ENCODE data around the gene NEUROD6.

Gene NEUROD6

DNA sequence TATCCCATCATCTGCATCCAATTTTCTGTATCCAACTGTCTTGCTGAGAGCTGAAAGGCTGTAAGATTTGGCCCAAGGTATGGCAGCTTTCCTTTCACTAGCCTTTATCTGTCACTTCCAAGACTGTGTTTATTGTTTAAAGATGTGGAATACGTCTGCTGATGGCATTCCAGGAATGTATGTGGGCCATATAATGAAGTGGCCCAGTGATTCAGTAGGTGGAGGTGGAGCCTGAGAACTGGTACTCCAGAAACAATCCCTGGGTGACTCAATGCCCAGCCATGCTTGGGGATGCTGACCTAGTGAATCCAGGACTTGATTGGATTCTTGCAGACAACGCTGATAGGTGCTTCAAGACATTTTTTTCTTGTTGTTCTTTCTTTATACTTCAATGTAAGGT lies 13.5 kb downstream of the NEUROD6 start:
- no peak for DNase-seq

DNA sequence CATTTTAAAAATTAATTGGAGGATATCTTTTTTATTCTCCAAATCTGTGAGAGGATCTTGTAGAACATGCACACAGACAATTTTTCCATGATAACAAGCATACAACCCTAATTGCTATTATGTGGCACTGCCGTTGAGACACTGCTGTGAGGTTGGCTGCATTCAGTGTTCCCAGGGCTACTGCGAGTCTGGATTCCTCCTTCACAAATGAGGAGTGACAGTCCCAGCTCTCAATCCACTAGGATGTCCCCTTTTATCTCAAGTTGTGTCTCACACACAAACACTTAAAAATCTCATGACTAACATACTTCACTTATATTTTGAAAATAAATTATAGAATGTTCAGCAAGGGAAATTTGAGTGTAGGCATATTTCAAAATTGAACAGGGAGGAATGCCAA lies 14.1 kb downstream of the NEUROD6 start:
- DNase-seq: no peak

GRCh38 chr7:31323101-31323500 lies 17.4 kb downstream of the NEUROD6 start:
- no peak for DNase-seq

GRCh38 chr7:31320675-31321074 lies 19.9 kb downstream of the NEUROD6 start:
- DNase-seq: no peak

GRCh38 chr7:31318313-31318712 lies 22.2 kb downstream of the NEUROD6 start:
- DNase-seq: no peak

- no peak for DNase-seq
These were observed 23.6 kb downstream of the NEUROD6 start for GRCh38 chr7:31316876-31317275.

- no peak for DNase-seq
These were observed 24.8 kb downstream of the NEUROD6 start for GRCh38 chr7:31315758-31316157.

- DNase-seq: no peak
These were observed 25.7 kb downstream of the NEUROD6 start for GRCh38 chr7:31314781-31315180.

DNA sequence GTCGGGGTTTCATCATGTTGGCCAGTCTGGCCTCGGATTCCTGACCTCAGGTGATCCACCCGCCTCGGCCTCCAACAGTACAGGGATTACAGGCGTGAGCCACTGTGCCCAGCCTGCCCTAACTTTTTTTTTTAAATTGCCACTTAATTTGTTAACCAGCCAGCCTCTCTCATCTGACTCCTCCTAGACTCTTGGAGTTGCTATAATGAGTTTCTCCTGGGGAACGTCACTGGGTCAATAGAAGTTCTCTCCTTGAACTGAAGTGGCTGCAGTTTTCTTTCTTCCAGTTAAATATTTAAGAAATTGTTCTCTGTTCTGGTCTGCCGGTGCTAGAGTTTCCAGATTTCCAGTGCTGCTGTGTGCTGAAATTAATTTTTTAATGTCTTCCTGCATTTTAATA lies 27.6 kb downstream of the NEUROD6 start:
- no peak for DNase-seq

DNA sequence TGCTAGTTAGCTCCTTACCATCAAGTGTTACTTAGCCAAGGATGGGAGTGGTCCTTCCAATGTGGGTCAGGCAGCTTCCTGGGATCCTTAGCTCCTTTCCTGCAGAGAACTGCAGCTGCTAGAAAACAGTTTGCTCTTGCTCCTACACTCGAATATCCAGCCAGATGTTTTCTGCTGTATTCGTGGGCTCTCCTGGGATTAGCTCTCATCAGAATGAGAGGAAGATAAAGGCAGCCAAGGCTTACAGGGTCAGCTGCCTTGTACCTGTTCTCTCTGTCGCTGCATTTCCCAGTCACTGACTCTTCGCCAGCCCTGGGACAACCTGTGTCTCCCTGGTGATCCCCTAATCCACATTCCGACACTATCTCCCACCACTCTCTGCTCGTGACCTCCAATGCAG lies 29.0 kb downstream of the NEUROD6 start:
- no peak for DNase-seq

DNA sequence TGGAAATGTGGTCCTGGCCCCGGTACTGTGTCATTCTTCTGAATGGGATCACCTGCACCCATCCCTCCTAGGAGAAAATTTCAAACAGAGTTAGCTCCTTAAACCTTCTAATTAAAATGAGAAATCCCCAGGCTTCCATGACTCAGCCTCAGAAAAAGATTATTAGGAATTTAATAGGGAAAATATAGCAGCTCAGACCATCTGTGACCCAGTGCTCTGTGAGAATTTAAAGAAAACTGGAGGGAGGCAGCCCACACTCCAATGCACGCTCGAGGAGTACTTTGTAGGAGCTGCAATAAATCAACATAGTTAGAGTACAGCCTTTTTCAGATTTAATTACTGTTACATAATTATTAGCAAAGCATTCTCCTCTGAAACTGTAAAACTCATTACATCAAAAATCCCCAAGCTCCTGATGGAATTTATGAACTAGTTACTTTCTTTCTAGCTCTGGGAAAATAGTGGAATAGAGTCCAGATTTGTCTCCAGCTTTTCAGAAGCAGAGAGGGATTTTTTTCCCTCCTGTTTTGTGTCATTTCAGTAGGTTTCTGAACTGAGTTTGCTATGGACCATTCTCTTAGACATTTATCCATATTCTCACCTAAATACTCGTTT lies 30.1 kb downstream of the NEUROD6 start:
- DNase-seq: no peak

GRCh38 chr7:31309407-31309806 lies 31.1 kb downstream of the NEUROD6 start:
- DNase-seq: no peak

DNA sequence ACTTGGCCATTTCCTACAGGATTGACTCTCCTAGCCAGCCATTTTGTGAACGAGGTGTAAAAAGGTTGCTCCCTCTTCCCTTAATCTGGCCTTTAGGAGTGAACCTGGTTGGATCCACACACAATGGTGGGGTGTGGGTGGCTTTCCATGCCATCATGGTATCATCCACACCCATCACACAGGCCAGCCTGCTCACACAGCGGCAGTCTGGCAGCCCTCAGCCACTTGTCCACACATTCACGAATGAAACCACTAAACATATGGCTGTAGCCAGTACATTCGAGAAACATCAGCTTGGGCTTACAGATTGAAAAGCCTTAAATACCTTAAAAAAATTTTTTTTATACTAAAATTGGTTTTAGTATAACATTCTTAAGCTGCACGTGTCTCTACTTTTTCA lies 31.9 kb downstream of the NEUROD6 start:
- DNase-seq: no peak

DNA sequence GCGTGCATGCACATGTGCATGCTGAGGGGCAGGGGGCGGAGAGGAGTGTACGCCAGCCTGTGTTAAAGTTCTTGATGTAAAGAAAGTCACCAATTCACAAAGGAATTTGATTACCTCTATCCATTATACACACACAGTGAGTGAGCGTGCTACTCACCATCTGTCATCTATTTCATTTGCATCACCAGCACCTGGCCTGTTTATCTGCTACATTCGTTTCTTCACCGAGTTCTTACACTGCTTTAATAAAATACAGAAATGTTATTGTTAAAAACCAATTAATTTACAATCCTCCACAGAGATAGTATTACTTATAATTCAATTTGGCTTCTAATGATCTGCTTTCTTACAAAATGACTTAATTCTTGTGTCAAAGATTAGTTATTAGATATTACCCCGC lies 32.6 kb downstream of the NEUROD6 start:
- no peak for DNase-seq

GRCh38 chr7:31305260-31305659 lies 35.3 kb downstream of the NEUROD6 start:
- no peak for DNase-seq

GRCh38 chr7:31304446-31304845 lies 36.1 kb downstream of the NEUROD6 start:
- DNase-seq: no peak

DNA sequence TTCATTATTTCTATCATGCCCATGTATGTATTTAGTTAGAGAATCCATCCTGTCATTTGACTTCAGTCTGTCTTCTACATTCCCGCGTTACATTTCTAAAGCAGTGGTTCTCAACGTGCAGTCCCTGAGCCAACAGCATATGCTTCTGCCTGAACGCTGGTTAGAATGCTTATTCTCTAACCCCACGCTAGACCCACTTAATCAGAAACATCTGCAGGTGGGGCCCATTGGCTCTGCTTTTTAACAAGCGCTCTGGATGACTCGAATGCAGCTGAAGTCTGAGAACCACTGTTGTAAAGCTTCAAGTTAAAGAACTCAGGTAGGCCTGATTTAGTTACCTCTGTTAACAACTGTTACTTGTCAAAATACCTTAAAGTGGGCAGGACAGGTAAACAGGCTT lies 38.2 kb downstream of the NEUROD6 start:
- DNase-seq: no peak

DNA sequence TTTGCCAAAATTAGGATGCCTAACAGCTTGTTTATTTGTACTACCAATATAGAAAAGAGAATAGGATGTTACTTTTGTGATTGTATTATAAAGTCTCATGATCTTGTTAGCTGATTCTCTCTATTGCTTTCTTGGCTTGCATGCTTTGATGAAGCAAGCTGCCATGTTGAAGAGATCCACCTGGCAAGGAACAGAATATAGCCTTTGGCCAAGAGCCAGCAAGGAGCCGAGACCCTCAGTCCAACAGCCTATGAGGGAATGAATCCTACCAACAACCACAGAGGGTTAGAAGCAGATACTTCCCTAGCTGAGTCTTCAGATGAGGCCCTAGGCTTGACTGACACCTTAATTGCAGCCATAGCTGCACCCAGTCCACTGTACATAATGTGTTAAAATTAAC lies 41.2 kb downstream of the NEUROD6 start:
- no peak for DNase-seq

GRCh38 chr7:31290601-31291000 lies 49.9 kb downstream of the NEUROD6 start:
- no peak for DNase-seq

Data from activated effector memory CD4-positive, alpha-beta T cell treated with anti-CD3 and anti-CD28 coated beads, Interleukin-2, amount 50 U/mL, for 16 hours (primary cell).